GM04503 (cell line): ENCODE data around the gene KLHL14.

Source experiments
- DNase-seq: peaks from one replicate; pipeline ENCODE4 v3.0.0-alpha.2; 2012; ENCODE audit warnings: low read depth

KLHL14 gene

GRCh38 chr18:32634876-32635431 lies 137.9 kb downstream of the KLHL14 start:
- DNase-seq, result no peak

GRCh38 chr18:32629981-32630700 lies 142.7 kb downstream of the KLHL14 start:
- no peak for DNase-seq

- no peak for DNase-seq
Observed at GRCh38 chr18:32629292-32629691, 143.5 kb downstream of the KLHL14 start.

GRCh38 chr18:32624182-32624723 lies 148.6 kb downstream of the KLHL14 start:
- DNase-seq, result no peak

- no peak for DNase-seq
Observed at GRCh38 chr18:32623563-32623962, 149.3 kb downstream of the KLHL14 start.
